IMR-90 (cell line): Measurements from ENCODE around the gene ANK2. TPM values are rescaled to one million over a fixed set of nuclear protein-coding genes. Genes with fewer than 3 reads are reported as not detected.

Source experiments
- ATAC-seq: fragments of 200-7000 bp; cut with Tn5 transposase; 2 replicates; pipeline ENCODE4 v1.9.1; 2020; ENCODE audit warnings: low read depth, mild to moderate bottlenecking, moderate library complexity
- BruUV-seq: library from RNA; stranded (reverse); fragments of 400-500 nt; replicated peaks from 2 replicates; lab custom pipeline; 2021; lab: Mats Ljungman, UMichigan
- CTCF ChIA-PET: fragments of 300-600 bp; formaldehyde crosslinking; extraction: SDS; loops from one replicate; lab custom pipeline; 2021; ENCODE audit warnings: antibody characterized with exemption; lab: Yijun Ruan, JAX
- POLR2A ChIA-PET: fragments of 300-600 bp; sonication (Branson Sonifier 250); formaldehyde crosslinking; loops from one replicate; lab custom pipeline; 2022; ENCODE audit warnings: antibody characterized with exemption; ENCODE audit not compliant: unreplicated experiment; lab: Charles Lee
- DNase-seq: peaks from one replicate; pipeline ENCODE4 v3.0.0; 2013
- H2AFZ ChIP-seq: replicated peaks from 2 replicates; pipeline ENCODE3; 2013; ENCODE audit warnings: low read length, mild to moderate bottlenecking; ENCODE audit not compliant: poor library complexity
- H2AK5ac ChIP-seq: 2 replicates; pipeline ENCODE4 v1.6.1; 2013; ENCODE audit warnings: low read depth, low read length, inconsistent platforms
- H2AK9ac ChIP-seq: replicated peaks from 2 replicates; pipeline ENCODE3; 2013; ENCODE audit warnings: mild to moderate bottlenecking, low read depth, low read length, moderate library complexity; ENCODE audit not compliant: poor library complexity
- H2BK120ac ChIP-seq: 2 replicates; pipeline ENCODE4 v1.6.1; 2013; ENCODE audit warnings: low read depth, low read length, inconsistent platforms
- H2BK15ac ChIP-seq: 3 replicates; pipeline ENCODE4 v1.6.1; 2013; ENCODE audit warnings: low read depth, low read length, inconsistent platforms
- H2BK20ac ChIP-seq: 2 replicates; pipeline ENCODE4 v1.6.1; 2013; ENCODE audit warnings: low read depth, mild to moderate bottlenecking, inconsistent platforms, low read length, moderate library complexity
- H2BK5ac ChIP-seq: 2 replicates; pipeline ENCODE4 v1.6.1; 2013; ENCODE audit warnings: mild to moderate bottlenecking, low read depth, low read length, inconsistent platforms; ENCODE audit not compliant: poor library complexity, severe bottlenecking
- H3K14ac ChIP-seq: replicated peaks from 2 replicates; pipeline ENCODE4 v1.6.1; 2013; ENCODE audit warnings: low read depth, low read length, inconsistent platforms
- H3K18ac ChIP-seq: 2 replicates; pipeline ENCODE4 v1.6.1; 2013; ENCODE audit warnings: low read depth, low read length, control low read depth
- H3K23ac ChIP-seq: 2 replicates; pipeline ENCODE4 v1.6.1; 2013; ENCODE audit warnings: low read depth, low read length, inconsistent platforms
- H3K27ac ChIP-seq: 2 replicates; pipeline ENCODE4 v1.5.1; 2013; ENCODE audit warnings: mild to moderate bottlenecking, control low read depth, low read length; ENCODE audit not compliant: insufficient read depth
- H3K27me3 ChIP-seq: 2 replicates; pipeline ENCODE4 v1.6.1; 2013; ENCODE audit warnings: low read length; ENCODE audit not compliant: control insufficient read depth, insufficient read depth
- H3K36me3 ChIP-seq: 2 replicates; pipeline ENCODE4 v1.6.1; 2013; ENCODE audit warnings: low read length, mixed read lengths; ENCODE audit not compliant: control insufficient read depth, insufficient read depth
- H3K4ac ChIP-seq: 2 replicates; pipeline ENCODE4 v1.6.1; 2013; ENCODE audit warnings: low read depth, low read length, inconsistent platforms
- H3K4me1 ChIP-seq: 2 replicates; pipeline ENCODE4 v1.6.1; 2013; ENCODE audit warnings: low read length, mixed read lengths; ENCODE audit not compliant: control insufficient read depth, insufficient read depth
- H3K4me2 ChIP-seq: 2 replicates; pipeline ENCODE4 v1.6.1; 2013; ENCODE audit warnings: low read depth, mild to moderate bottlenecking, control low read depth, low read length, moderate library complexity
- H3K4me3 ChIP-seq: 2 replicates; pipeline ENCODE4 v1.5.1; 2013; ENCODE audit warnings: low read depth, mild to moderate bottlenecking, control low read depth, low read length, moderate library complexity; ENCODE audit not compliant: insufficient read depth
- H3K56ac ChIP-seq: 2 replicates; pipeline ENCODE4 v1.6.1; 2013; ENCODE audit warnings: low read length, inconsistent platforms; ENCODE audit not compliant: insufficient read depth; ENCODE audit errors: extremely low read depth
- H3K79me1 ChIP-seq, 2 experiments: 2 replicates each; pipeline ENCODE4 v1.6.1; 2013; ENCODE audit warnings: low read length in 2 of 2, inconsistent platforms in 1 of 2, low read depth in 1 of 2
- H3K9ac ChIP-seq: 2 replicates; pipeline ENCODE4 v1.6.1; 2013; ENCODE audit warnings: low read depth, low read length, control low read depth
- H3K9me1 ChIP-seq: 2 replicates; pipeline ENCODE4 v1.6.1; 2013; ENCODE audit warnings: low read length, inconsistent platforms; ENCODE audit not compliant: insufficient read depth
- H3K9me3 ChIP-seq: 2 replicates; pipeline ENCODE4 v1.6.1; 2013; ENCODE audit warnings: low read length; ENCODE audit not compliant: control insufficient read depth, insufficient read depth
- H4K20me1 ChIP-seq: 2 replicates; pipeline ENCODE4 v1.6.1; 2013; ENCODE audit warnings: low read length, inconsistent platforms; ENCODE audit not compliant: insufficient read depth
- H4K5ac ChIP-seq: 2 replicates; pipeline ENCODE4 v1.6.1; 2013; ENCODE audit warnings: mild to moderate bottlenecking, low read depth, low read length, control low read depth
- H4K8ac ChIP-seq, 2 experiments: 2 replicates each; pipeline ENCODE4 v1.6.1; 2013; ENCODE audit warnings: low read depth in 2 of 2, low read length in 2 of 2, control low read depth in 1 of 2, inconsistent platforms in 1 of 2
- H4K91ac ChIP-seq: 2 replicates; pipeline ENCODE4 v1.6.1; 2013; ENCODE audit warnings: low read depth, low read length, inconsistent platforms; ENCODE audit not compliant: insufficient read depth
- CHD1 ChIP-seq: IDR thresholded peaks from 2 replicates; pipeline ENCODE4 v1.6.1; 2012; ENCODE audit warnings: low read depth, low read length, improper control_type of control experiment
- MAFK ChIP-seq: IDR thresholded peaks from 2 replicates; pipeline ENCODE4 v1.6.1; 2012; ENCODE audit warnings: low read depth, low read length, improper control_type of control experiment
- NFE2L2 ChIP-seq: fragments of 150-350 bp; IDR thresholded peaks from 2 replicates; pipeline ENCODE4 v1.6.1; 2016; ENCODE audit warnings: low read depth, mild to moderate bottlenecking, low read length
- RAD21 ChIP-seq: IDR thresholded peaks from 2 replicates; pipeline ENCODE4 v1.6.1; 2012; ENCODE audit warnings: low read length, improper control_type of control experiment
- SMC3 ChIP-seq: fragments of 150-350 bp; IDR thresholded peaks from 2 replicates; pipeline ENCODE4 v1.6.1; 2016; ENCODE audit warnings: low read depth, mild to moderate bottlenecking, antibody characterized with exemption, low read length, moderate library complexity
- WGBS, 2 experiments: methylation state at CpG; one replicate each; pipeline versions ENCODE4 v1.1.5 to v1.1.7; 2013; ENCODE audit warnings: missing lambda C conversion rate in 2 of 2; ENCODE audit not compliant: insufficient read length in 1 of 2; ENCODE audit errors: extremely low coverage in 2 of 2; 5-methylcytosine and 5-hydroxymethylcytosine counted together
- dilution Hi-C: fragments of 300-500 bp; cut with HindIII; formaldehyde crosslinking; loops from one replicate; pipeline ENCODE4 v1.14.3; 2018; ENCODE audit warnings: low sequenced_read_pairs; ENCODE audit not compliant: unreplicated experiment
- in situ Hi-C: fragments of 300-500 bp; cut with MboI; formaldehyde crosslinking; loops from 3 replicates; pipeline ENCODE4 v1.14.3; 2019; ENCODE audit warnings: low sequenced_read_pairs, inconsistent platforms, mixed read lengths
- intact Hi-C: fragments of 100-400 bp; cut with micrococcal nuclease; formaldehyde crosslinking; loops from 2 replicates; pipeline ENCODE4 v1.10.0; 2022
- polyA plus RNA-seq, 3 experiments: library from polyadenylated mRNA; depleted of rRNA; stranded (reverse); fragments of >200 nt; gene quantifications; 2 replicates each; pipeline ENCODE4 v1.2.3, GENCODE V29; 2012; ENCODE audit warnings: low replicate concordance in 1 of 3
- total RNA-seq: library from RNA; depleted of rRNA; stranded (reverse); fragments of >200 nt; gene quantifications from 2 replicates; pipeline ENCODE4 v1.2.3, GENCODE V29; 2012

The ANK2 gene
- total and polyA plus RNA-seq, 2 of the 4 experiments (the other 2 are of a cell fraction): 0.82 to 6.6 TPM

GRCh38 chr4:113013751-113014150, 35.7 kb upstream of the ANK2 start:
- ChIA-PET CTCF (no interaction called here), POLR2A (no interaction called here)
- Histone ChIP-seq H3K4ac (no peak overlapping the region), H3K27me3 (no peaks in the 10 kb centered on the region), H3K4me3 (no peak overlapping the region), H4K5ac (no peak overlapping the region), H2BK15ac (no peak overlapping the region), H3K4me1 (no peaks in the 10 kb centered on the region), H3K27ac (no peak overlapping the region), H2BK20ac (no peak overlapping the region), H3K18ac (no peak overlapping the region), H3K9ac (no peak overlapping the region), H2BK120ac (no peak overlapping the region), H3K36me3 (no peaks in the 10 kb centered on the region), H2AK9ac (no peak overlapping the region), H2AK5ac (no peak overlapping the region), H4K20me1 (no peaks in the 10 kb centered on the region), H4K8ac (no peak overlapping the region), H2AFZ (no peak overlapping the region), H3K79me1 (no peaks in the 10 kb centered on the region), H3K9me1 (no peaks in the 10 kb centered on the region), H3K4me2 (no peak overlapping the region), H3K9me3 (no peaks in the 10 kb centered on the region), H2BK5ac (no peak overlapping the region), H4K91ac (no peak overlapping the region), H3K23ac (no peak overlapping the region), H3K56ac (no peak overlapping the region), H3K14ac (no peak overlapping the region)
- BruUV-seq: no TSS peak
- intact Hi-C loops (no loop called here), in situ Hi-C loops (no loop called here), dilution Hi-C loops (no loop called here)
- no peak for TF ChIP-seq SMC3
- no peak for TF ChIP-seq CHD1
- no peak for TF ChIP-seq NFE2L2
- TF ChIP-seq RAD21: no peak
- TF ChIP-seq MAFK: no peak
- DNase-seq: no peak
- ATAC-seq: no peak; the same call in 1 of the 2 replicates
- no CpG with 5 or more reads among the region's 1 CpG for WGBS, 2 experiments
